ENCODE results near the gene KIF13A.
"Not testable (repeated sequence)": the region's sequence is repeated elsewhere in the genome, so short reads cannot be mapped to it uniquely, and the experiment has no call there.

KIF13A gene

DNA sequence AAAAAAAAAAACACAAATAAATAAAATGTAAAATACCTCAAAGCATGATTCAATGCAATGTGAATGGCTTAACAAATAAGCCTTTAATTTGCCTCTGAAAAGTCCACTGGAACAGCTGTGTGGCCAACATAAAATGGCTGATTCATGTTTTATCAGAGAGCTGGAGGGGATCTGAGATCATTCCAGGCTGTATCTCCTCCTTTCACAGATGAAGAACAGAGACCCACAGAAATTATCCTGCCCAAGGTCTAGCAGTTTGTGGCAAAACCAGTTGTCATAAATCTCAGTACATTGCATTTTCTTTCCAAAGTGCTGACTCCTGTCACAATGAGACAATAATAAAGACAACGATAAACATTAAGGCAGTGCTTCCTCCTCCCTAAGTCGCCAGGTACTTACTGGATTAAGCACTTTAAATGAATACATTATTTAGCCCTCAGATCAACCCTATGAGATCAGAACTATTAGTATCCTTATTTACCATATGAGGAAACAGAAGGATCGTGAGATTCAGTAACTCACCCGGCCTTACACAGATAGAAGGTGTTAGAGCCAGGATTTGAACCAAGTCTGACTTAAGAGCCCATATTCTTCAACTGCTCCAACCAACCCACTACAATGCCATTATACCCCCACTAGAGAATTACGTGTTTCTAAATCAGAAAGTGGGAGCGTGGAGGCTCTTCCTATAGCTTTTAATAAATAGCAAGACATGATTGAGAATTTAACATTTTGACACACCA lies 118.3 kb downstream of the KIF13A start:
- no peak for DNase-seq

DNA sequence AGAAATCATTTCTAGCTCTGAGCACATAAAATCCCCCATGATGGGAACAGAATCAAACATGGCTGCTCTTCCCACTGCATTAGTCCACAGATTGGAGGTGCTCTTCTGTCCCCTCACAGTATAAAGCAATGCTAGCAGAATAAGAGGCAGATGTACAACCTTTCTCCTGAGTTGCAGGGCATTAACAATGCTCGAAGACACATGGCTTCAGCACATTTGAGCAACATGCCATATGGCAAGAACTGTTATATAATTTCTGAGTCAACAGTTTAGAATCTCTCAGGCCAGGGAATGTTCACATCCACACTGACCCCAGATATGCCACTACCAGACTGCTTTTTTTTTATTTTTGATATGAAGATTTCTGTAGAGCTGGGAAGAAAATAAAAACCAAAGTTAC lies 119.6 kb downstream of the KIF13A start:
- no peak for DNase-seq

DNA sequence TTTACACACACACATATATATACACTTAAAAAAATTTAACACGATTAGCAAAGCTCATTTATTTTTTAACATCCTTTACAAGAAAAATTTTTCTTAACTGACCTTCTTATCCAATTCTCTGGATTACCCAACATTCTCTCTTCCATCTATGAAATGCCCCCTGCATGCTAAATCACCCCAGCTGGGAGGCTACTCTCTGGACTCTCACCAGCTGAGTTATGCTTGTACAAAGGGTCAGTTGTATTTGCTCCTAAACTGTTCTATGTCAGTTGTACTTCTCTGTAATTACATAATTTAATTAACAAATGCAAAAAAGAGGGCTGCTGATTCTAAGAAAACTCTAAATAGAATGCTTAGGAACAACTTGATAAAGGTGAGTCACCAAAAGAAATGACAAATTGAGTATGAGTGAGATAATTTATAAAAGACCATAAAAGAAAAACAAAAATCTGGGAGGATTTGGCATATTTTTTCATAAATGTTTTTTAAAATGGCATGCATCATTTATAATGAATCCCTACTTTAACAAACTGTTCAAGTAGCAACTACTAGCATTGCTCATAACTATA lies 120.5 kb downstream of the KIF13A start:
- DNase-seq = no peak

DNA sequence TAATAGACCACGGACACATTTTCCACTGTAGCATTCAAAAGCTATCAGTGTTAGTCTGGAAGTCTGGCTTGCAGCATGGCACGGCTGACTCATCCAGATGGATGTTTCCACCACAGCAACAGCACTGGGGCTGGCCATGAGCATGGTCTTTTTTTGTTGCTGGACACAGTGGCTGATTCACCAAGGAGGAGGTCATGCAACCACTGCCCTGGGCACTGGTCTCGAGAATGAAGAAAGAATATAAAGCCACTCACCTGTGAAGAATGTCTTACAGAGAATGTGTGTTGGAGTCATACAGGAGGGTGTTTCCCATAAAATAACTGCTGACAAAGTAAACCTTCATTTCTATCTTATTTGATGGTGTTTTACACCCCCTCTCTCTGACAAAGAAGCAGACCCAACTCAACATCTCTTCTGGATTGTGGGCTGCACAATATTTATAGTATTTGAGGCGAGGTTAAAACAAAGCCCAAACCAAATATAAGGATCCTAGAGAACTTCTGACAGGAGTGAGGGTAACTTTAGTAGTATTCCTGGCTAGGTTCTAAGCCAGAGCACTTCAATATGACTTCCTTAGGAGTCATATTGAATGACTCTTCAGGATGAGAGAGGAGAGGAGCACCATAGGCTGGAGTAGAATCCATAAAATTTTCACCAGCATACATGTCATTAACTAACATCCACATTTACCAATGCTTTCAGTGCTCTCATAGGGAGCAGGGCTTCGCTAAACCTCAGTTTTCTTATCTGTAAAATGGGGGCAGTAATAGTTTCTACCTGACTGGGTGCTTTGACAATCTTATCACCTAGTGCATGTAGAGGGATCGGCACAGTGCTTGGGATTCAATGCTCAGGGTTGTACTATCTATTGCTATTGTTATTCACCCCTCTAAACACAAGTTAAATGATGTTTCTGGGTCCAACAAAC lies 121.4 kb downstream of the KIF13A start:
- DNase-seq = peak; percentile 61

DNA sequence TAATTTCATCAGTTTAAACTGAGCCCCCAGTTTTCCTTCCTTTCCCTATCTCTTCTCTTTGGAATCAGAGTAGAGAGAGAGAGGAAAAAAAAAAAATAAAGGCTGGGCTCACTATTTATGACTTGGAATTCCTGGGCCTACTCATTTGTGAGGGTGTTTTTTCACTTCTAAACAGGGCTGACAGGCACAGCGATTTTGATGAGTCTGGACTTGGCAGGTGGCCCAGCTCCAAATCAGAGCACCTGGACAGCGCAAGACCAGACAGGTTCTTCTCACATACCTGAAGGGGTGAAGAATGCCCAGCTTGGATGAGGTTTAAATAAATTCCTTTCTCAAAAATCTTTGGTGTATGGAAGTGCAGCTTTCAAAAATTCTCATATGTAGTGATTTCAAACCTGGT lies 122.2 kb downstream of the KIF13A start:
- no peak for DNase-seq

DNA sequence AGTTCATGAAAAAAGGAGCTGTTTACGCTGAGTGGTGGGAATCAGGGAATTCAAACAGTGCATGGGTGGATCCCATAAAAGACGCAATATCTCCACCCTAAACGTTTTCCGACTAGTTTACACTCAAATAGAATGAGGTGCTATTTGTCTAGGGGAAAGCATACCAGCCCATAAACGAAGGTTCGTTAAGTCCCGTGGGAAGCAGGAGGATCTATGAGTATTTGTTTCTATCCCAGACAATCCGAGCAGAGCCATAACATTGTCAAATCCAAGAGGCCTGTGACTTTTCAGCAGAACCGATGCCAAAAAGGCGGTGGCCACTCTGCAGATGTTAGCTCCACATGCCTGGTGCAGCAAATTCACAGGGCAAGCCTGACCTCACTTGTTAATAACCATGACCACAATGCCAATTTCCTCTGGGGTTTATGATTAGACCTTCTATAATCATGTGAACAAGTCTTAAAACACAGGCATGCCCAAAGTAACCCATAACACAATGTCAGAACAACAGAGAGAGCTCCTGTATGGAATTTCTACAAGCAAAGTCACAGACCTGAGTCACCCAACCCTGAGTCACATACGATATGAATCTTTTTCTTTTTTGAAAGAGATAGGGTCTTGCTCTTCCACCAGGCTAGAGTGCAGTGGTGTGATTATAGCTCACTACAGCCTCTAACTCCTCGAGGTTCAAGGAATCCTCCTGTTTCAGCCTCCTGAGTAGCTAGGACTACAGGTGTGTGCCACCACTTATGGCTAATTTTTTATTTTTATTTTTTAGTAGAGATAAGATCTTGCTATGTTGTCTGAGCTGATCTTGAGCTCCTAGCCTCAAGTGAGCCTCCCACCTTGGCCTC lies 123.3 kb downstream of the KIF13A start:
- peak; percentile 56 for DNase-seq

DNA sequence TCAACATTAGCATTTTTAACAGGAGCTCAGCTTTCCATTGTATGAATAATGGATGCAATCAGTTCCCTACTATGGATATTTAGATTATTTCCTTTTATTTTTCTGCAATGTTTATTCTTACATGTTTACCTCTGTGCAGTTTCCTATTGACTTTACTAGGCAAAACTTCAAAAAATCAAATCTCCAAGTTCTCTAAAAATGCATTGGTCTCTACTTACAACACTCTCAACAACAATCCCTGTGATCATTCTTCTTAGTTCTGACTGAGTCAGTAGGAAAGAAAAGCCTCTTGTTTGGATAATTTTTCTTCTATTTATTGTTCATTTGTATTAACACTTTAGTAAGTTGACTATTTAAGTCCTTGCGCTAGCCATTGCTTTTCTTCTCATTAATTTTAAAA lies 126.1 kb downstream of the KIF13A start:
- DNase-seq = no peak

DNA sequence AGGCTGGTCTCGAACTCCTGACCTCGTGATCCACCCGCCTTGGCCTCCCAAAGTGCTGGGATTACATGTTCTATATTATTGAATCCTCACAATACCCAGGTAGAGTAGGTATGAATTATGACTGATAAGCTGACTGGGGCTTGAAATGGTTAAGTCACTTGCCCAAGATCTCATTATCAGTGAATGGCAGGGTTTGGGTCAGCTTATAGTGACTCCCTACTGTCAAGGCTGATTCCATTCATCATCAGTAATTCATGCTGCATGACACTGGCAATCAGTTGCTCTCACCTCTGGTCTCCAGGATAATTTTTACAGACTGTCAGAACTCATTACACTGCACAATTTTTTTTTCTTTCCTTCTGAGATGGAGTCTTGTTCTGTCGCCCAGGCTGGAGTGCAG lies 127.6 kb downstream of the KIF13A start:
- DNase-seq = no peak

DNA sequence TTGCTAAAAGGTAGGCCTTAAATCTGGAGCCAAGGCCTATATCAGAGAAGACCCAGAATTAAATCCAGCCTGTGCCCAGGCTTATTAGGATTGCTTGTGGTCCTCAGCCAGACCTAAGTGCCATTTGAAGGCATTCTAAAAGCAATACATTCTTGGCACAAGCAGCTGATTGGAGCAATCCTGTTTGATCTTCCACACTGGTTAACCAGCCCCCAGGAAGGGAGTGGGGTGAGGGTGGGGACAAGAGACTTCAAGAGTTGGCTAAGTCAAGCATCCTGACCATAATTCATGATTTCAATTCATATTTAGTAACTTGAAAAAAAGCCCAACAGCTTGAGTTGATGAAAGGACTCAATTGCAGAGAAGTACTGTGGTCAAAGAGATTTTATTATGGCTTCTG lies 128.9 kb downstream of the KIF13A start:
- no peak for DNase-seq

DNA sequence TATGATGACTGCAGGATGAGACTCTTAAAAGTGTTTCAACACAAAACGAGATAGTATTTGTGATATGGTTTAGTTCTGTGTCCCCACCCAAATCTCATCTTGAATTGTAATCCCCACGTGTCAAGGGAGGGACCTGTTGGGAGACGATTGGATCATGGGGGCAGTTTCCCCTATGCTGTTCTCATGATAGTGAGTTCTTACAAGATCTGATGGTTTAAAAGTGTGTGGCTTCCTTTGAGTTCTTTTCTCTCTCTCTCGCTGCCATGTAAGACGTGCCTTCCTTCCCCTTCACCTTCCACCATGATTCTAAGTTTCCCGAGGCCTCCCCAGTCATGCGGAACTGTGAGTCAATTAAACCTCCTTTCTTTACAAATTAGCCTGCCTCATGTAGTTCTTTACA lies 130.2 kb downstream of the KIF13A start:
- not testable (repeated sequence) for DNase-seq

DNA sequence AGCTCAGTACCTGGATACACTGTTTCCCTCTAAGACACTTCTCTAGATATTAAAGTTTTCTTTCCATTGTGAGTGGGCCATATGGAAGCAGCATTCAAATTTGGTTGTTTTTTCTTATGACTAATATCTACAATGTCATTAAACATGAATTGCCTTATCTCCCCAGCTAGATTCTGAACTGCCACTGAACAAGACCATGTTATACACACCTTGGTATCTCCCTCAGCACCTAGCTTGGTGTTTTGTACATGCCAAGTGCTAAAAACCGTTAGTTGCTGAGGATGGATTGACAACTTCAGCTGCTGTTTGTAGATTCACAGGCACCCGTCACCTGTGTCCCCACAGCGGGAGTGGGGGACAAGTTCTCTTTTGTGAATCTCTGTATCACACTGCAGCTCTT lies 131.1 kb downstream of the KIF13A start:
- DNase-seq = no peak

DNA sequence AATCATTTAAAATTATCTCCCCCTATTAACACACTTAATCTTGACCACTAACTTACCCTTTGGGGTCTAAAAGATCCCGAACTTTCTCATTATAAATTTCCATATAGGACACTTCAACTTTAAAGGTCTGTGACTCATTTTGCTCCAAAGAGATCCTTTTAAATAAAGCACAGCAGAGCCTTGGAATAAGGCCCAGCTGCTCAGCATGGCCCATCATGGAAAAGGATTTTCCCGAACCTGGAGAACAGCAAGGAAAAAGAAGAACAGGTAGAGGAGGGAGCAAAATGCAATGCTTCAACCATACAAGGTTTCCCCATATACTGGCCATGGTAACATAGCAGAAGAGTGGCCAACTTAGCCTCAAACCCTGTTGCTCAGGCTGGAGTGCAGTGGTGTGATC lies 132.1 kb downstream of the KIF13A start:
- DNase-seq = no peak

DNA sequence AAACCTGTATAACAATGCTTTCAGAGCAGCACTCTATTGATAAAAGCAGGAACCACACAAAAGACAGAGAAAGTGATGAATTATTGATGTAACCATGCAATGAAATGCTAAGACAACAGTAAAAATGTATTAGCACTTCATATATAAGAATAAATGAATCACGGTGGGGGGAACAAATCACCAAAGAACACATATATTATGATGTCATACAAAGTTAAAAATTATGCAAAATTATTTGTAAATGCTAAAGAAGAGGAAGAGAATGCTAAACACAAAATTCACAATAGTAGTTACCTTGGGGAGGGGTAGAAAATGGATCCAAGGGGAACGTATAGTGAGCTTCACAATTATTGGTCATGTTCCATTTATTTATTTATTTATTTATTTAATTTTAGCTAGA lies 133.9 kb downstream of the KIF13A start:
- no peak for DNase-seq

DNA sequence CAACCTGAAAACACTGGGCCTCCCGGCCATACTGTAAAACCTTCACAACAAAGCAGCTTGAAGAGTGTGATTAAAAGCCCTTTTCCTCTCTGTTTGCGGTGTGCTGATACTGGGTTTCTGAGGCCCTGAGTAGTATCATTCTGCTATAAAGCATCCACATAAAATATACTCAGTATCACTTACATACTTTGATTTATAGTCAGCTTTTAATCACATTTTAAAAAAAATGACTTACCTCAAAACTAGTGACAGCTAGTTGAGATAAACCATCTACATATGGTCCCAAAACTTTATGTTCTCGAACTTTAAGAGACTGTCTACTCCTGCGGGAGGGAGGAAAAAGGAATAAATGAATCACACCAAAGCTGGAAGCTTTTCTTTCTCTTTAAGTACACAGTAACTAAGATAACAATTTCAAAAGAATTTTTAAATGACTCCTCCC lies 135.7 kb downstream of the KIF13A start:
- no peak for DNase-seq

DNA sequence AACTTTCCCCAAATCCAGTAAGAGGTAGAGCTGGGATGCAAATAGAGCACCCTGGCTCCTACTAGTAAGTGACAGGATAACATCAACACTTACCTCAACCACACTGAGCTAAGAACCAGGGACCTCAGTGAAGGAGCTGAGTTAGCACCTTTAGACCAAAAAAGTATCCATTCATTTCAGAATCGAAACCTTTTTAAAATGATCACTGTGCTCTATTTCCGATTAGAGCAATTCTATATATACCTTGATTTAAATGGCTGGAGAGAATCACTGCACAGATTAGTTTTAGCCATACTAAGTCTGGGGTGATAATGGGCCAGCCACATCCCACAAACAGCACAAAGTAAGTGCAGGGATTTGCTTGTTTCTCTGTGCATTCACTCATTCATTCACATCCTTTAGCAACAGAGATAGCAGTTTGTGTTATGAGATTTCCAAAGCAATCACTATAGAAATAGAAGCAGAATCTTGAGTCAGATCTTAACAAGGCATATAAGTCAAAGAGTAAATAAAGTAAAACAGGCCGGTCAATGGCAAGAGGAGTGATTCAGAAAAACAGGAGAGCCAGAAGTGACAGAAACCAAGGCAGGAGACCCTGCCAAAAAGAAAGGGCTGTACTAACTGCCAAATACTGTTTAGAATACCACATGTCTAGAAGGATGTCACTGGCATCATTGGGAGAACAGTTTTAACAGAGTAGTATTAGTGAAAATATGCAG lies 136.3 kb downstream of the KIF13A start:
- no peak for DNase-seq

DNA sequence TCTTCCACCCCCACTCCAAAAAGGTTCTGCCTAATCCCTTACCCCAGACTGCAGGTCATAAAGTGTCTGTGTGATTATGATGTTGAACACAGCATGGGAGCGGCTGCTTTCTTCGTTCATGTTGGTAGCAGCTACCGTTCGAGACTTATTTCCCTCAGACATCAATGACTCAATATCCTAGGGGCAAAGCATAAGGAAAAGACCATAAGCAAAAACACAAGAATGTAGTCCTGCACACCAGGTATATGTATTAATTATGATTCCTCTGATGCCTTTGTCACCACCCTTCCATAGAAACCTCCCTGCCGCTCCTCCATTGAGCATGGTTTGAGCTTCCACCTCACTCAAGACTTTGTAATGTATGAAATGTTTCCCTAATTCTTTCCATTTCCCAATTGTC lies 137.2 kb downstream of the KIF13A start:
- DNase-seq = no peak

DNA sequence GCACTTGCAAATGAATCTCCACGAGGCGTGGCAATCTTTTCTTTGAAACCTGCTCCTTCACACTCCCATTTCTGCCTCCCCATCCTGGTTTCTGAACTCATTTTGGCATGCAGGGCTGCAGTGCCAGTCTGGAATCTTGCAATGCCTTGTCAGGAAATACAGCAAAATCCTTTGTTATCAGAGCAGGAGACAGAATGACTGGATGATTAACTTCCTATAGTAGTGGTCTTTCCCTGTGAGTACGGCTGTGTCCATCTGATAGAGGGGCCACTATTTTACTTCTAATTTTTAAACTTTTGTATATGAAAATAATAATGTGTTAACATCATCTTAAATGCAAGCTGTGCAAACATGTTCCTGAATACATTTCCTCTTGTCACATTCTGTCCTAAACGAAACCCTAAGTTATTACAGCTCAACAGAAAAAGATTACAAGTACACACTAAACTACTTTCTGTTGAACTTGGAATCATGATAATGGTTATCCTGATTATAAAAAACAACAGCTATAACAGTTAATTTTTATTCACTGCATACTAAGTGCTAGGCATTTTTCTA lies 140.2 kb downstream of the KIF13A start:
- no peak for DNase-seq

DNA sequence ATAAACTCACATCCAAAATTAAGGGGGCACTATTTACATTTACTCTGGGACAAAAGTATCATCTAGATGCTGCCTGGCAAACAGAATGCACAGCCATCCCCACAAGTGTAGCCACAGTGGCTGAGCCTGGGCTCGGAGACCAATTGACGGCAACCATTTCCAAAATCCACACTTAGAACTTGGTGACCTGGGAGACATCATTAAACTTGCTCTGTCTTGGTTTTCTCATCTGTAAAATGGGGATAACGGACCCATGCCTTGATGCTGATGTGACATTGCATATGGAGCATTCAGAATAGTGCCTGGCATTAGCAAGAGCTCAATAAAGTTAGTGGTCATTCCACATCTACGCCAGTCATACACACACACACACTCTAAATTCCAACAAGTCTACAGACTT lies 140.7 kb downstream of the KIF13A start:
- DNase-seq = no peak

DNA sequence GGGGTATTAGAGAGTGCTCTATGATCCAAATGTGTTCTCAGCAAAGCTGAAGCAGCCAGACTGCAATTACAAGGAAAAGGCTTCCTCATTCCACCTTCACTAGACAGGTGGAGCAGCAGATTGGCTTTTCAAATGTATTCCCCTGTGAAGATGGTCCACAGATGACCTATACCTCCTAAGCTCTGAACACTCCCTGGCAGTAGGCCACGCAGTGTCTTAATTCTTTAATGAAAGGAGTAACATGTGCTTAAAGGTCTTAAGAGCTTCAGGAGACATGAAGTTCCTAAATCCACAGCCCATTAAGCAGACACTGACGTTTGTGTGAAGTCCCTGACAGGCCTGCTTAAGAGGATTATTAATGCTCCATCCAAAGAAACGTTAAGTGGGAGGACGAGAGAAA lies 141.8 kb downstream of the KIF13A start:
- no peak for DNase-seq

DNA sequence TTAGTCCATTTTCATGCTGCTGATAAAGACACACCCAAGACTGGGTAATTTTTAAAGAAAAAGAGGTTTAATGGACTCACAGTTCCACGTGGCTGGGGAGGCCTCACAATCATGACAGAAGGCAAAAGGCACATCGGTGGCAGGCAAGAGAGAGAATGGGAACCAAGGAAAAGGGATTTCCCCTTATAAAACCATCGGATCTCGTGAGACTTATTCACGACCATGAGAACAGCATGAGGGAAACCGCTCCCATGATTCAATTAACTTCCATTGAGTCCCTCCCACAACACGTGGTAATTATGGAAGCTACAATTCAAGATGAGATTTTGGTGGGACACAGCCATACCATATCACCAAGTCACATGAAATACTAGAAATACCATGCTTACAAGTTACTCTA lies 142.5 kb downstream of the KIF13A start:
- not testable (repeated sequence) for DNase-seq

DNA sequence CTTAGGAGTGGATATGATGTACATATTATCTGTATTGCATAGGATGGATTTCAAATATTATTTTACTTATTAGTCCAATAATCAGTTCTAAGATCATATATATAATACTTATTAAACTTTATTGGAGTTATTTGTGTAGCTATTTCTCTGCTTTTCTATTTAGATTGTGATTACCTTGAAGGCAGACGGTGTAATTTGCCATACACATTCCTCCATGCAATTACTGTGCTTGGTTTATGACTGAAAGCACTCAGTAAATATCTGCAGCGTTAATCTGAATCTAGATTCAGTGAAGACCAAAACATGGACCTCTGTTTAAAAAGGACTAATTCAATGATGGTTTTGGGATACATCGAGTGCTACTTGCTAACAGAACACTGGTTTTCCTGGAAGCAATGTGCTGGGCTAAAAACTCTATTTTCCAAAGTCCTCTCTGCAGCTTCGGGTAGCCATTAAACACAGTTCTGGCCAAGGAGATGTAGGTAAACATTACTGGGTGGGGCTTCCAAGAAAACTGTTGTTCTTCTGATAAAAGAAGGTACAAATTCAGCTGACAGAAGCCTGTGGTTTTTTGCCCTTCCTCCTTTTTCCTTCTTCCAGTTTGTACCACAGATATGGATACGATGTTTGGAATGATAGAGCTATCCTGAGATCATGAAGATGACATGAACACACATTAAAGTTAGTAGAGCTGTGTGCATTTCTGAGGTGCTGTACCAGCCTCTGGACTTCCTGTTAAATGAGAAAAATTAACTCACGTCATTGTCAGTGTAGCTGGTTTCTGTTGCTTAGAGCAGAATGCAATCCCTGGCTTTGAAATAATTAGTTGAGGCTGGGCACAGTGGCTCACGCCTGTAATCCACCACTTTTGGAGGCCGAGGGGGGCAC lies 144.3 kb downstream of the KIF13A start:
- no peak for DNase-seq

Measured in right hindlimb (tissue), 1 donor.